ENCODE measurements around the gene CMTM6.

The CMTM6 gene

GRCh38 chr3:32455609-32456428 lies 46.8 kb downstream of the CMTM6 start:
- Histone ChIP-seq H3K79me2 (ENCODE audit: control insufficient read depth, insufficient read depth, low read length, unreplicated experiment) (no peaks in the 10 kb centered on the region), H2AFZ (ENCODE audit: low read length, unreplicated experiment) (no peak overlapping the region), H3K4me1 (ENCODE audit: control insufficient read depth, insufficient read depth, low read length, unreplicated experiment) (peaks cover 3% of the 10 kb centered on the region), H3K4me3 (ENCODE audit: low read depth, low read length) (no peak overlapping the region), H3K27ac (ENCODE audit: low read depth, low read length) (no peak overlapping the region), H3K27me3 (ENCODE audit: insufficient read depth, low read length) (no peaks in the 10 kb centered on the region), H3K36me3 (ENCODE audit: insufficient read depth, low read length) (0 out of 2 replicates have a peak, but pooled peaks cover 4% of the 10 kb centered on the region)

DNA sequence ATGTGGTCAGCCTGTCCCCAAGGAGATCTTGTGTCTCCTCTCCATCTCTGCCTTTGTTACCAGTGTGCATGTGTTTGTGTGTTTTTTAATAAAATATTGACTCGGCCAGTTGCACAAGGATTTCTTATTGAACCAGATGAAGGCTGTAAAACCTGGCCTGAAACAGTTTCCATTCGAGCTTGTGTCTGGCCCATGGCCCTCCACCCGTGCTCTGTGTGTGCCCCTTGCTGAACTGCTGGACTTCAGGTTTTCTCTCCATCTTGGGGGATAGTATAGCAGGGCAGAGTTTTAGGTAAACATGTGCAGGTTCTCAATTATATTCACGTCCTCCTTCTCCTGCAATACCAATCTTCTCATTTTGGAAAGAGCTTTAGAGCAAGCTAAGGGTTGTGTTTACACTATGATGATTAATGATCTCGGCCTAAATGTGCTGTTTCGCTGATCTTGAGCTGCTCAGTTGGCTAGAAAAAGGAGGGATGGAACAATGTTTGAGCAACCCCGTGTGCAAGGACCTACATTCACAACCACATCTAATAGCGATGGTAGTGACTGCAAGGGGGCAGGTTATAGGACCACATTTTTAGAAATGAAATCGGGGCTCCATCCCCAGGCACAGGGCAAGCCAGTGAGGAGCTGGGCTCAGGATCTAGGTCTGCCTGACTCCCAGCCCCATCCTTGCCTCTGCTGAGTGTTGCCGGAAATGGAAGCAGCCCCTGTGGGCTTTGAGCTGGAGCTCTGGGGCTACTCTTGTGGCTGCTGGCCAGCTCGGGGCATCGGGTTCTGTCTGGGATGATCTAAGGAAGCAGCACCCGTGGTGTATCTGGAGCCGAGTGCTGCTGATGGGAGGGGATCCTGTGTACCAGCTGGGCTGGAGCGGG lies 47.7 kb downstream of the CMTM6 start:
- 0 out of 2 replicates have a peak, but pooled peaks cover 4% of the 10 kb centered on the region for H3K36me3 ChIP-seq (ENCODE audit: insufficient read depth, low read length)
- H3K27ac ChIP-seq (ENCODE audit: low read depth, low read length) = no peak overlapping the region

DNA sequence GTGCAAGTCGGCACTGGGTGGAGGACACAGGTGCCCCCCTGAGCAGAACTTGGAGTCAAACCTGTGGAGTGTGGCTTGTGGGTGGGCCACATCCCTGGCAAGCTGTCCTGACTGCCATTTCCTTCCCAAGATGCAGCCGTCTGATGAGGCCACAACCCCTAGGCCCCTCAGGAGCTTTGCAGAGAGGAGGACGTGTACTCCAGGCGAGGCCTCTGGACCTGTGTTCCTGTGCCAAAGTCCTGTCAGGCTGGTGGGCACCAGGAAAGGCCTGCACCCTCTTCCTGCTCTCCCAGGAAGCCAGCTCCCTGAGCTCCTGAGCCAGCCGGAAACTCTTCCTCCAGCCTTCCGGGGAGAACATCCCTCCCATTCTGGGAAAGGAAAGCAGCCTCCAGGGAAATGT lies 48.5 kb downstream of the CMTM6 start:
- Histone ChIP-seq H3K27me3 (ENCODE audit: insufficient read depth, low read length) (no peaks in the 10 kb centered on the region), H3K4me1 (ENCODE audit: control insufficient read depth, insufficient read depth, low read length, unreplicated experiment) (peaks cover 3% of the 10 kb centered on the region), H2AFZ (ENCODE audit: low read length, unreplicated experiment) (no peak overlapping the region), H3K27ac (ENCODE audit: low read depth, low read length) (no peak overlapping the region), H3K79me2 (ENCODE audit: control insufficient read depth, insufficient read depth, low read length, unreplicated experiment) (no peaks in the 10 kb centered on the region), H3K36me3 (ENCODE audit: insufficient read depth, low read length) (0 out of 2 replicates have a peak, but pooled peaks cover 4% of the 10 kb centered on the region), H3K4me3 (ENCODE audit: low read depth, low read length) (no peak overlapping the region)

More for the DNA sequence above, 47.7 kb downstream of the CMTM6 start:
- H3K4me1 ChIP-seq (ENCODE audit: control insufficient read depth, insufficient read depth, low read length, unreplicated experiment) = peaks cover 3% of the 10 kb centered on the region
- H3K27me3 ChIP-seq (ENCODE audit: insufficient read depth, low read length) = no peaks in the 10 kb centered on the region
- no peak overlapping the region for H3K4me3 ChIP-seq (ENCODE audit: low read depth, low read length)
- H3K79me2 ChIP-seq (ENCODE audit: control insufficient read depth, insufficient read depth, low read length, unreplicated experiment) = no peaks in the 10 kb centered on the region
- no peak overlapping the region for H2AFZ ChIP-seq (ENCODE audit: low read length, unreplicated experiment)

- H3K36me3 ChIP-seq (ENCODE audit: insufficient read depth, low read length) = 0 out of 2 replicates have a peak, but pooled peaks cover 4% of the 10 kb centered on the region
- no peaks in the 10 kb centered on the region for H3K79me2 ChIP-seq (ENCODE audit: control insufficient read depth, insufficient read depth, low read length, unreplicated experiment)
- no peak overlapping the region for H2AFZ ChIP-seq (ENCODE audit: low read length, unreplicated experiment)
- peaks cover 3% of the 10 kb centered on the region for H3K4me1 ChIP-seq (ENCODE audit: control insufficient read depth, insufficient read depth, low read length, unreplicated experiment)
- peak overlapping the region; percentile 25; the same call in 1 of the 2 replicates for H3K27ac ChIP-seq (ENCODE audit: low read depth, low read length)
- no peak overlapping the region for H3K4me3 ChIP-seq (ENCODE audit: low read depth, low read length)
- H3K27me3 ChIP-seq (ENCODE audit: insufficient read depth, low read length) = no peaks in the 10 kb centered on the region
Observed at GRCh38 chr3:32453346-32453745, 49.3 kb downstream of the CMTM6 start.

- Histone ChIP-seq H2AFZ (ENCODE audit: low read length, unreplicated experiment) (no peak overlapping the region), H3K36me3 (ENCODE audit: insufficient read depth, low read length) (0 out of 2 replicates have a peak, but pooled peaks cover 4% of the 10 kb centered on the region), H3K79me2 (ENCODE audit: control insufficient read depth, insufficient read depth, low read length, unreplicated experiment) (no peaks in the 10 kb centered on the region), H3K4me1 (ENCODE audit: control insufficient read depth, insufficient read depth, low read length, unreplicated experiment) (peaks cover 3% of the 10 kb centered on the region), H3K4me3 (ENCODE audit: low read depth, low read length) (no peak overlapping the region), H3K27me3 (ENCODE audit: insufficient read depth, low read length) (no peaks in the 10 kb centered on the region), H3K27ac (ENCODE audit: low read depth, low read length) (no peak overlapping the region)
Observed at GRCh38 chr3:32452009-32452408, 50.6 kb downstream of the CMTM6 start.

- Histone ChIP-seq H3K4me3 (ENCODE audit: low read depth, low read length) (no peak overlapping the region), H3K36me3 (ENCODE audit: insufficient read depth, low read length) (0 out of 2 replicates have a peak, but pooled peaks cover 4% of the 10 kb centered on the region), H3K4me1 (ENCODE audit: control insufficient read depth, insufficient read depth, low read length, unreplicated experiment) (peaks cover 3% of the 10 kb centered on the region), H3K27ac (ENCODE audit: low read depth, low read length) (no peak overlapping the region), H2AFZ (ENCODE audit: low read length, unreplicated experiment) (no peak overlapping the region), H3K27me3 (ENCODE audit: insufficient read depth, low read length) (no peaks in the 10 kb centered on the region), H3K79me2 (ENCODE audit: control insufficient read depth, insufficient read depth, low read length, unreplicated experiment) (peaks cover 2% of the 10 kb centered on the region)
Observed at GRCh38 chr3:32450992-32451659, 51.5 kb downstream of the CMTM6 start.

DNA sequence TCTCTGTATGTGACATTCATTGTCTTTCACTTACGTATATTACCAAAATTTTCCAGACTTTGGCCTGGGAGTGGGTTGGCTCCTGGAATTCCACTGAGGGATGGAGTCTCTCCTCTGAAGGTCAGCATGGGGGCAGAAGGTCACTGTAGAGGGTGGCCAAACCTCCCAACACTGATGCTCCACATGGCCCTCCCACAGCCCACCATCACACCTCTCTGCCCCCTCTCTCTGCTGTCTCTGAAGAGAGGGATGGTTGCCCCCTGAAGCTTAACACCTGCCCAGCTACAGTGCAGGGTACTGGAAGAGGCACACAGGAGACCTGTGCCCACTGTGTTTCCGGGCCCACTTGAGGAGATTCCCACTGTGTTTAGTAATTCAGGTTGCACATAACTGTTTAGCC lies 52.2 kb downstream of the CMTM6 start:
- H3K4me3 ChIP-seq (ENCODE audit: low read depth, low read length) = no peak overlapping the region
- H3K4me1 ChIP-seq (ENCODE audit: control insufficient read depth, insufficient read depth, low read length, unreplicated experiment) = peaks cover 3% of the 10 kb centered on the region
- H3K36me3 ChIP-seq (ENCODE audit: insufficient read depth, low read length) = 0 out of 2 replicates have a peak, but pooled peaks cover 4% of the 10 kb centered on the region
- peaks cover 2% of the 10 kb centered on the region for H3K79me2 ChIP-seq (ENCODE audit: control insufficient read depth, insufficient read depth, low read length, unreplicated experiment)
- H3K27me3 ChIP-seq (ENCODE audit: insufficient read depth, low read length) = no peaks in the 10 kb centered on the region
- H2AFZ ChIP-seq (ENCODE audit: low read length, unreplicated experiment) = no peak overlapping the region
- H3K27ac ChIP-seq (ENCODE audit: low read depth, low read length) = no peak overlapping the region

GRCh38 chr3:32449691-32450090 lies 53.0 kb downstream of the CMTM6 start:
- Histone ChIP-seq H3K4me1 (ENCODE audit: control insufficient read depth, insufficient read depth, low read length, unreplicated experiment) (peaks cover 3% of the 10 kb centered on the region), H3K27ac (ENCODE audit: low read depth, low read length) (no peak overlapping the region), H3K36me3 (ENCODE audit: insufficient read depth, low read length) (0 out of 2 replicates have a peak, but pooled peaks cover 4% of the 10 kb centered on the region), H3K27me3 (ENCODE audit: insufficient read depth, low read length) (no peaks in the 10 kb centered on the region), H3K79me2 (ENCODE audit: control insufficient read depth, insufficient read depth, low read length, unreplicated experiment) (peaks cover 2% of the 10 kb centered on the region), H3K4me3 (ENCODE audit: low read depth, low read length) (no peak overlapping the region), H2AFZ (ENCODE audit: low read length, unreplicated experiment) (no peak overlapping the region)

GRCh38 chr3:32448686-32449474 lies 53.8 kb downstream of the CMTM6 start:
- H3K27ac ChIP-seq (ENCODE audit: low read depth, low read length) = no peak overlapping the region
- peaks cover 4% of the 10 kb centered on the region for H3K4me1 ChIP-seq (ENCODE audit: control insufficient read depth, insufficient read depth, low read length, unreplicated experiment)
- peaks cover 7% of the 10 kb centered on the region; the same call in 1 of the 2 replicates for H3K36me3 ChIP-seq (ENCODE audit: insufficient read depth, low read length)
- no peak overlapping the region for H2AFZ ChIP-seq (ENCODE audit: low read length, unreplicated experiment)
- H3K79me2 ChIP-seq (ENCODE audit: control insufficient read depth, insufficient read depth, low read length, unreplicated experiment) = peaks cover 2% of the 10 kb centered on the region
- no peak overlapping the region for H3K4me3 ChIP-seq (ENCODE audit: low read depth, low read length)
- no peaks in the 10 kb centered on the region for H3K27me3 ChIP-seq (ENCODE audit: insufficient read depth, low read length)
